Activated CD8-positive, alpha-beta memory T cell treated with anti-CD3 and anti-CD28 coated beads, Interleukin-2, amount 50 U/mL, for 24 hours (primary cell): ENCODE results near the gene KCNJ9.
"Not testable (repeated sequence)": the region's sequence is repeated elsewhere in the genome, so short reads cannot be mapped to it uniquely, and the experiment has no call there.

Experiments
- DNase-seq: peaks from one replicate; pipeline ENCODE4 v3.0.0-alpha.2; 2020; ENCODE audit errors: extremely low read depth

Gene KCNJ9

DNA sequence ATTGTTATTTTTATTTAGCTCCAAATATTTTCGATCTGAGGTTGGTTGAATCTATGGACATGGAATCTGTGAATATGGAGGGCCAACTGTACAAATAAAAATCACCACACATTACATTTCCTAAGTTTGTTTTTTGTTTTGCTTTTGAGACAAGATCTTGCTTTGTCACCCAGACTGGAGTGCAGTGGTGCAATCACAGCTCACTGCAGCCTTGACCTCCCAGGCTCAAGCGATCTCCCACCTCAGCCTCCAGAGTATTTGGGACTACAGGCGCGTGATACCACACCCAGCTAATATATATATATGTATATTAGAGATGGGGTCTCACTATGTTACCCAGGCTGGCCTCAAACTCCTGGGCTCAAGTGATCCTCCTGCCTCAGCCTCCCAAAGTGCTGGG lies 45.0 kb downstream of the KCNJ9 start:
- DNase-seq = not testable (repeated sequence)

DNA sequence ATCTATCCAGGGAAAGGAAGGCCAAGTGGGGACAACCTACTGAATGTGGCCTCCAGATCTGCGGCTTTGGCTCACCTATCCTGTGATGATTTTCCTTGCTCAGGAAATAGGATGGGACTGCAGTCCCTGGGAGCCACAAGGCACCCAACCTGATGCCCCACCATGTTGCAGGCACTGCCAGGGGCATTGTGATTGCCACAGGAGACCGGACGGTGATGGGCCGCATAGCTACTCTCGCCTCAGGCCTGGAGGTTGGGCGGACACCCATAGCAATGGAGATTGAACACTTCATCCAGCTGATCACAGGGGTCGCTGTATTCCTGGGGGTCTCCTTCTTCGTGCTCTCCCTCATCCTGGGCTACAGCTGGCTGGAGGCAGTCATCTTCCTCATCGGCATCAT lies 46.0 kb downstream of the KCNJ9 start:
- DNase-seq = no peak

DNA sequence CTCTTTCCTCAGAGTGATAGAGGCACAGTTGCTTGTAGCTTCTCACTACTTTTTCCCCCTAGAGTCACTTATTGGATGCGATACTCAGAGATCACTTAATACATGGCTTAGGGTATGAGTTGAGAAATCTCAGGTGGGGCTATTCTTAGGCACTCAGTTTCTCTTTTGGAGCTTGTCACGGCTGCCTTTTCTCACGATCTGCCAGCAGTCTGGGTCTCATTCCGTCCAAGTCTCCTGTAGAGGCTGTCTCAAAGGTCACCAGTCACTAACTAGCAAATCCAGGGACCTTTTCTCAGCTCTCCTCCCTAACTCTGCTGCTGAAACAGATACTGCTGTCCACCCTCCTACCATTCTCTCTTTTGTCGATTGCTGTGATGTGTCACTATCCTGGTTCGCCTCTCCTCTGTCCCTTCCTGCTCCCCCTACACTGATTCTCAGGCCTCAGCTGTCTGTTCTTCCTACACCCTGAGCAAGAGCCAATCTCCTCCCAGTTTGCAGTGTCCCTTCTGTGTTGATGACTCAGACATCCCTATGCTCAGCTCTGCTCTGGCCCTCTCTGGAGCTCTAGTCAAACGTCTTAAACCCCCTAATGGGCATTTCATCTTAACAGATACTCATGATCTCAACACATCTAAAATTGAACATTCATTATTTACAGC lies 46.7 kb downstream of the KCNJ9 start:
- no peak for DNase-seq

DNA sequence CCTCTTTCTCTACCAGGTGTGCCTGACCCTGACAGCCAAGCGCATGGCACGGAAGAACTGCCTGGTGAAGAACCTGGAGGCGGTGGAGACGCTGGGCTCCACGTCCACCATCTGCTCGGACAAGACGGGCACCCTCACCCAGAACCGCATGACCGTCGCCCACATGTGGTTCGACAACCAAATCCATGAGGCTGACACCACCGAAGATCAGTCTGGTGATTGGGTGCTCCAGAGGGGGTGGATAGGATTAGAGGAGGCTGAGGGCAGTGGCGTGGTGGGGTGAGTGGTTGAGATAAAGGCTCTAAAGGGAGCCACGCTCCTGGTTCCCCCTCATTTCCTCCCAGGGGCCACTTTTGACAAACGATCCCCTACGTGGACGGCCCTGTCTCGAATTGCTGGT lies 47.3 kb downstream of the KCNJ9 start:
- DNase-seq = no peak

DNA sequence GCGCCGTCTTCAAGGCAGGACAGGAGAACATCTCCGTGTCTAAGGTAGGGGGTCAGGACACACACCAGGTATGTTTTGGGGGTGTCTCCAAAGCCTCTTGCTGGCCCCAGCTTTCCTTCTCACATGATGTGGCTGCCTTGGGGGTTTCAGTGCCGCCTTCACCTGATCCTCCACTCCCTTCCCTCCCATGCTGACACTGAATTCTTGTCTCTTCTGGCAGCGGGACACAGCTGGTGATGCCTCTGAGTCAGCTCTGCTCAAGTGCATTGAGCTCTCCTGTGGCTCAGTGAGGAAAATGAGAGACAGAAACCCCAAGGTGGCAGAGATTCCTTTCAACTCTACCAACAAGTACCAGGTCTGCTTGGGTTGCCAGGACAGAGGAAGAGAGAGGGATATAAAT lies 47.7 kb downstream of the KCNJ9 start:
- DNase-seq = no peak

DNA sequence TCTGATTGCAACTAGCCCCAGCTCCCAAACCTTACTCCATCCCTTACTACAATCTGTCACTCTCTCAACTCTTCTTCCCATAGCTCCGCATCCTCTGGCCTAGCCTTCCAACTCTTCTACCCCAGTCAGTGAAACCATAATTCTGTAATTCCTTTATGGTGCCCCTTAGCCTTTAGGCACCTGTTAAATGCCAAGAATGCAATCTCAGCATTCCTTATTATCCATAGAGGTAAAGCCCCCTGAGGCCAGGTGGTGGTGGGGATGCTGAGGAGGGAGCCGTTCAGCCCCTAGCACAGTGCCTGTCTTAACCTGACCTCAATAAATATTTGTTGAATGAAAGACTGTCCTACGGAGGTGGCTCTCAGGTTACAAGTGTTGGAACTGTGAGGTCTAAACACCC lies 48.2 kb downstream of the KCNJ9 start:
- DNase-seq = no peak

DNA sequence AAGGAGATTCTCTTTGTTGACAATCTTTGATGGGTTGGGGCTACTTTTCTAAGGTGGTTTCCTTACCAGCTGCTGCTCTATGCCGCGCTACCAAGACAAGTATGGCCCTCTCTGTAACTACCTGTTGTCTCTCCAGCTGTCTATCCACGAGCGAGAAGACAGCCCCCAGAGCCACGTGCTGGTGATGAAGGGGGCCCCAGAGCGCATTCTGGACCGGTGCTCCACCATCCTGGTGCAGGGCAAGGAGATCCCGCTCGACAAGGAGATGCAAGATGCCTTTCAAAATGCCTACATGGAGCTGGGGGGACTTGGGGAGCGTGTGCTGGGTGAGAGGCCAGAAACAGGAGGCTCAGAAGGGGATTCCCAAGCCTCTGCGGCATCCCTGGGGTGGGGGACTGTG lies 48.6 kb downstream of the KCNJ9 start:
- DNase-seq = no peak

DNA sequence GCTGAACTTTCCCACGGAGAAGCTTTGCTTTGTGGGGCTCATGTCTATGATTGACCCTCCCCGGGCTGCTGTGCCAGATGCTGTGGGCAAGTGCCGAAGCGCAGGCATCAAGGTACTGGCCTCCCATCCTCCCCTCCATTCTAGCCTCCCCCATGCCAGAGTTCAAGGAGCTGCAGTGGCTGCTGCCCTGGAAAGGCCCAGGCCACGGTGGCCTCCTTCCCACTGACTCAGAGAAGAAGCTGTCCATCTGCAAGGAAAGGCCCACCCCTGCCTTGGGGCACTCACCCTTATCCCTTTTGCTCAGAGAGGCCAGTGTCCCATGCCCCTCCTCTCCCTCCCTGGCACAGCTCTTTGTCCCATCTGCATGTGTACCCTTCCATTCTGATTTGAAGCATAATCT lies 49.1 kb downstream of the KCNJ9 start:
- no peak for DNase-seq

DNA sequence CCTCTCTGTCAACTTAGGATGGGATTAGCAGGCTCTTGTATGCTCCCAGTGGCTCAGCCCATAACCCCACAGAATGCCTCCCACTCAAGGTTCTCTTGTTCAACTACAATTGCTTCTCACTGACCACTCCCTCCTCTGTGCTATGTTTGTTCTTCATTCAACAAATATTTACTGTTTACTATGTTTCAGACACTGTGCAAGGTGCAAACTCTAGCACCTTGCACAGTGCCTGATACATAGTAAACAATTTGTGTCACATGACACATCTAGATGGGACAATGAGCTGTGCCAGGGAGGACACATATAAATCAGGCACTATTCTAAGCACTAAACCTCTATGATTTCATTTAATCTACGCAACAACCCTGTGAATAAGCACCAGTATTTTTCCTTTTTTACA lies 49.6 kb downstream of the KCNJ9 start:
- no peak for DNase-seq

DNA sequence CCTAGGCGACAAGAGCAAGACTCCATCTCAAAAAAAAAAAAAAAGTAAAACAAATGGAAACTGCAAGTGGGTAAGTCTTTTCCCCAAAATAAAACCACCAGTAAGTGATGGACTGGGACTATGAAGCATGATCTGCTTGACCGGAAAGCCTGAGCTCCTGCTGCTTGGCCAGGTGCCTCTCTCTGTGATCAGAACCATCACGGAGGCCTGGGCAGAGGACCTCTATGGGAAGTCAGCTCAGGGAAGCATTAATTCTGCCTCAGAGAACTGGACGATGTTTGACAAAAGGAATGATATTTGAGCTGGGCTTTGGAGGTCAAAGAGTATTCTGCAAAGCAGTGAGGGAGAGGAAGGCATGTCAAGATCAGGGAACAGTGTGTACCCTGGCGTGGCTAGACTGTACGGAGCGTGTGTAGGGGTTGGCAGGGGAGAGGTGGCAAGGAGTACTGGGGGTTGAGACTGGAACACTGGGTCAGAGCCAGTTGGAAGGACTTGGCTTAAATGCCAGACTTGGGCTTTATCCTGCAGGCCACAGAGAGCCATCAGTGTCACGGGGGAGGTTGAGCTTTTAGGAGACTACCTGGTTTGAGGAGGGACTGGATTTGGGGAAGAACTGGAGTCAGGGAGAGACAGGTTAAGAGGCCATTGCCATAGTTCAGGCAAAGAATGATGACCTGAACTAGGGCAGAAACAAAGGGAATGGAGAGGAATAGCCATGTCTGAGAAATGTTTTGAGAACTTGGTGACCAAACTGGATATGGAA lies 50.6 kb downstream of the KCNJ9 start:
- DNase-seq = no peak

DNA sequence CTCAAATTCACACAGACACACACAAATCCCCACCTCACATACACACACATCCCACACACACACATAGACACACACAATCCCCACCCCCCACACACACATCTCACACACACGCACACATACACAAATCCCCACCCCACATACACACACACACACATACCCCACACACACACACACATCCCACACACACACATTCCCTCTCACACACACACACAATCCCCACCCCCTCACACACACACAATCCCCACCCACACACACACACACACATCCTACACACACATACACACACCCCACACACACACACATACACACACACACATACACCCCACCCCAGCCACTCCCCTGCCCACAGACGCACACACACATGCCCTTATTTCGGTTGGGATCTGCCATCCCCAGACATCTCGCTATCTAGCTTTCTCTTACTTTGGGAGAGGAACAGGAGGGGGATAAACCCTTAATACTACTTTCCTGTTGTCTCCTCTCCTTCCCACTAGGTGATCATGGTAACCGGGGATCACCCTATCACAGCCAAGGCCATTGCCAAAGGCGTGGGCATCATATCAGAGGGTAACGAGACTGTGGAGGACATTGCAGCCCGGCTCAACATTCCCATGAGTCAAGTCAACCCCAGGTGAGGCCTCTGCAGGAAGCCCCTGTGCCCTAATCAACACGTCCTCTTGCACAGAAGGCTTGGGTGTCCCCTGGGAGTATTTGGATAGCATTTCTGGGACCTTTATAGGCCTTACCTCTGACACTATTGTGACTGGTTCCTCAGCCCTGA lies 52.8 kb downstream of the KCNJ9 start:
- DNase-seq = no peak

DNA sequence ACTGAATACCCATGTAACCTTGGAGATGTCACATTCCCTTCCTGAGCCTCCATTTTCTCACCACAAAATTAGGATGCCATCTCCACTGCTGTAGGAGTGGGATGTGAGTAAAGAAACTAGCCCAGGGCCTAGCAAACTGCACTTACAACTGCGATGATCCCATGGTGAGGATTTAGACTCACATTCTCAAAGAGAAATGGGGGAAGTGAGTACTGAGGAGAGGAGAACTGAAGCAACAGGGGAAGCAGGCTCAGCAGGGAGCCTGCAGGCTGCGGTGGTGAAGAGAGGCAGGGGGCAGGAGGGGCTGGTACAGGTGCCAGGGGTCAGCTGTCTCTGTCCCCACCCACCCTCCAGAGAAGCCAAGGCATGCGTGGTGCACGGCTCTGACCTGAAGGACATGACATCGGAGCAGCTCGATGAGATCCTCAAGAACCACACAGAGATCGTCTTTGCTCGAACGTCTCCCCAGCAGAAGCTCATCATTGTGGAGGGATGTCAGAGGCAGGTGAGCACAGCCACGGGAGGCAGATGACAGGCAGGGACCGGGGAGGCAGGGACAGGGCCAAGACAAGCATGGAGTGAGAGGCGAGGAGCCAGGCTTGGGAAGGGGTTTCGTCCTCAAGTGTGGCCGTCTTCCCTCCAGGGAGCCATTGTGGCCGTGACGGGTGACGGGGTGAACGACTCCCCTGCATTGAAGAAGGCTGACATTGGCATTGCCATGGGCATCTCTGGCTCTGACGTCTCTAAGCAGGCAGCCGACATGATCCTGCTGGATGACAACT lies 53.6 kb downstream of the KCNJ9 start:
- DNase-seq = no peak

DNA sequence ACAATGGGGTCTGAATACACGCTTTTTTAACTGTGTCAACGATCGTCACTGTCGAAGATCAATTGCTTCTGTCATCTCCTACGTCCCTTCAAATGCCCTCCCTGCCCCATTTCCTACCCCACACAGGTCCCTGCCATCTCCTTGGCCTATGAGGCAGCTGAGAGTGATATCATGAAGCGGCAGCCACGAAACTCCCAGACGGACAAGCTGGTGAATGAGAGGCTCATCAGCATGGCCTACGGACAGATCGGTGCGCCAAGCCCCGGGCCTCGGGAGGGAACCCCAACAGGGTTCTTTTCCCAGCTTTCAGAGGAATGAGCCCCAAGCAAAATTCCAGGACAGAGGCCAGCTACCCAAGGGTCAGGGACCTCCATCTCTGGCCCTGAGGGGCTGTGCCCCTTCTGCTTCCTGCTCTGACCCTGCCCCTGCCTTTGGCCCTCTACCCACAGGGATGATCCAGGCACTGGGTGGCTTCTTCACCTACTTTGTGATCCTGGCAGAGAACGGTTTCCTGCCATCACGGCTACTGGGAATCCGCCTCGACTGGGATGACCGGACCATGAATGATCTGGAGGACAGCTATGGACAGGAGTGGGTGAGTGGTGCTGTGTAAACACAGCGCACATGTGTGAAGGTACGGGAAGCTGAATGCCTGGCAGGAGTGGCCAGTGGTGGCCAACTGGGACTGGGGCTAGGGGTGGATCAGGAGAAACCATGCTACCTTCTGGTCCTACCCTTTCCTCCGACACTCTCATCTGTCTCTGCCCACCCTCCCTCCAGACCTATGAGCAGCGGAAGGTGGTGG lies 55.0 kb downstream of the KCNJ9 start:
- no peak for DNase-seq

DNA sequence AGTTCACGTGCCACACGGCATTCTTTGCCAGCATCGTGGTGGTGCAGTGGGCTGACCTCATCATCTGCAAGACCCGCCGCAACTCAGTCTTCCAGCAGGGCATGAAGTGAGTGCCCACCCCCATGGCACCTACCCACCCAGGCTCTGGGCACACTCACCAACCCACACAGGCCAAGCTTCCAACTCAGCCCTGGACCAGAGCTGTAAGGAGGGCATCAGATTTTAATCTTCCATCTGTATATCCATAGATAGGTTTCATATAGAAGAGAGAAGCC lies 55.5 kb downstream of the KCNJ9 start:
- no peak for DNase-seq

DNA sequence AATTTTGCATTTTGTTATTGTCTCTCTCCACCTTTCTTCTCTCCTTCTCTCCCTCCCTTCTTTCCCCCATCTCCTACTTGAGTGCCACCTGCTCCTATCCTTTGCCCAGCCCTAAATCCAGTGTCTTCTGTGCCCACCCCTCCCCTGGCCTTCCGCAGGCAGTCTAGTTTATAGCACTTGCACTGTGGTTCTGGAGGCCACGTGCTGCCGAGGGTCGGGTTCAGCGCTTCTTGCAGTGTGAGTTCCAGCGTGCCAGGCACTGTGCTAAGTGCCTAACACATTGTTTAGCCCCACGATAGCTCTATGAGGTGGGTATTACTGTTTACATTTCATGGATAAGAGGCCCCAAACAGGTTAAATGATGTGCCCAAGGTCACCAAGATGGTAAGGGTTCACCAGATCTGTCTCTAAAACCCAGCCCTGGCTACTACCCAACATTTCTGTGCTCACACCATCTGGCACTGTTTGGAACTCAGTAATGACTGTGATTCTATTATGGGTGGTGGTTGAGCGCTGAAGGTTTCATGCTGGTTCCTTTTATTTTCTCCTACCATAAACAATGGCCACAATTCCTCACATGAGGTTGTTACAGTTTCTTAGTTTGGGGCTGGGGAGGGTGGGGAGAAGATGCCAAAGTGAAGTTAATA lies 56.0 kb downstream of the KCNJ9 start:
- DNase-seq = no peak

DNA sequence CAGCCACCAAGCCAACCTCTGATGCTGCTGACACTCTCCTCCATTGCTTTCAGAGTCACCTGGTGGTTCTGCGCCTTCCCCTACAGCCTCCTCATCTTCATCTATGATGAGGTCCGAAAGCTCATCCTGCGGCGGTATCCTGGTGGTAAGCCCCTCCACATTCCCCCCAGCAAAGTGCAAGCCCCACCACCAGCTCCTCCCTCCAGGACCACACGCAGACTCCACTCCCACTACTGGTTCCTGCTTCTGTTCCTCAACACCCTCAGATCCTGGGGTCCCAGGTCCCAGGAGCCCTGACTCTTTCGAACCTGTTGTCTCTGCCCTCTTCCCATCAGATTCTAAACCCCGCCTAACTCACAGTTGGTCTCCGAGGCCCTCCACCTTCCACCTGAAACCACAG lies 58.5 kb downstream of the KCNJ9 start:
- no peak for DNase-seq
